Endothelial cell of umbilical vein (primary cell): Measurements from ENCODE around the gene SEPTIN10. TPM values are rescaled to one million over a fixed set of nuclear protein-coding genes. Genes with fewer than 3 reads are reported as not detected.

Experiments used
- BruUV-seq: library from RNA; stranded (reverse); fragments of 400-500 nt; replicated peaks from 2 replicates; lab custom pipeline; 2021; lab: Mats Ljungman, UMichigan
- CTCF ChIA-PET: fragments of 300-600, 350-600 bp; sonication (Branson Sonifier 250); formaldehyde crosslinking; loops from one replicate; lab custom pipeline; 2021; ENCODE audit warnings: antibody characterized with exemption, inconsistent platforms; lab: Charles Lee
- POLR2A ChIA-PET: fragments of 300-600, 350-600 bp; sonication (Branson Sonifier 250); formaldehyde crosslinking; loops from one replicate; lab custom pipeline; 2021; ENCODE audit warnings: antibody characterized with exemption, inconsistent platforms; lab: Charles Lee
- DNase-seq: peaks from one replicate; pipeline ENCODE4 v3.0.0-alpha.2; 2011; ENCODE audit warnings: low read depth, low spot score
- FAIRE-seq: peaks from 2 replicates; lab custom pipeline; 2011; peaks lifted over from hg19 to GRCh38; lab: Jason Lieb, UNC
- H2AFZ ChIP-seq: 2 replicates; pipeline ENCODE4 v1.6.0; 2012; ENCODE audit warnings: low read depth, low read length, control low read depth, inconsistent platforms
- H3K27ac ChIP-seq: 2 replicates; pipeline ENCODE4 v1.5.1; 2011; ENCODE audit warnings: low read depth, mild to moderate bottlenecking, control low read depth, low read length, moderate library complexity; ENCODE audit not compliant: insufficient read depth
- H3K27me3 ChIP-seq, 2 experiments: 2 replicates each; pipeline versions ENCODE4 v1.6.0 to v1.6.1; 2011; ENCODE audit warnings: low read length in 2 of 2, mixed read lengths in 1 of 2; ENCODE audit not compliant: control insufficient read depth in 2 of 2, insufficient read depth in 2 of 2
- H3K36me3 ChIP-seq, 2 experiments: 2 replicates in 1 of 2; 3 replicates in 1 of 2; pipeline ENCODE4 v1.5.1; 2011; ENCODE audit warnings: low read length in 2 of 2, mild to moderate bottlenecking in 1 of 2, moderate library complexity in 1 of 2; ENCODE audit not compliant: control insufficient read depth in 2 of 2, insufficient read depth in 2 of 2; ENCODE audit errors: extremely low read depth in 1 of 2
- H3K4me1 ChIP-seq: 3 replicates; pipeline ENCODE4 v1.5.1; 2011; ENCODE audit warnings: mild to moderate bottlenecking, low read length; ENCODE audit not compliant: control insufficient read depth, insufficient read depth; ENCODE audit errors: extremely low read depth
- H3K4me2 ChIP-seq: 2 replicates; pipeline ENCODE4 v1.6.1; 2011; ENCODE audit warnings: low read length, control low read depth, mixed read lengths; ENCODE audit not compliant: insufficient read depth
- H3K4me3 ChIP-seq, 3 experiments: fragments of 200-600 bp in 1 of 3; sonication (generic), shearing (Covaris generic) in 1 of 3; replicated peaks in 1 of 3; 2 replicates each; pipeline ENCODE4 v1.5.1; 2011 to 2016; ENCODE audit warnings: control low read depth in 3 of 3, low read length in 3 of 3, mild to moderate bottlenecking in 2 of 3, inconsistent platforms in 1 of 3, low read depth in 1 of 3, moderate library complexity in 1 of 3; ENCODE audit not compliant: insufficient read depth in 1 of 3
- H3K79me2 ChIP-seq: 2 replicates; pipeline ENCODE4 v1.6.0; 2012; ENCODE audit warnings: low read length, inconsistent platforms; ENCODE audit not compliant: control insufficient read depth, insufficient read depth
- H3K9ac ChIP-seq: replicated peaks from 2 replicates; pipeline ENCODE3; 2011; ENCODE audit warnings: low read length, control low read depth; ENCODE audit not compliant: insufficient read depth; ENCODE audit errors: extremely low read depth
- H3K9me1 ChIP-seq: replicated peaks from 3 replicates; pipeline ENCODE4 v1.6.0; 2011; ENCODE audit warnings: mild to moderate bottlenecking, low read length; ENCODE audit not compliant: control insufficient read depth, insufficient read depth; ENCODE audit errors: extremely low read depth
- H3K9me3 ChIP-seq: replicated peaks from 2 replicates; pipeline ENCODE4 v1.5.1; 2012; ENCODE audit warnings: low read length, inconsistent platforms; ENCODE audit not compliant: control insufficient read depth, insufficient read depth
- H4K20me1 ChIP-seq: replicated peaks from 2 replicates; pipeline ENCODE3; 2011; ENCODE audit warnings: mild to moderate bottlenecking, low read length; ENCODE audit not compliant: control insufficient read depth, insufficient read depth; ENCODE audit errors: extremely low read depth
- EZH2 ChIP-seq: IDR thresholded peaks from 2 replicates; pipeline ENCODE4 v1.6.1; 2012; ENCODE audit warnings: borderline replicate concordance, low read depth, mild to moderate bottlenecking, moderate library complexity, low read length, inconsistent platforms; ENCODE audit not compliant: severe bottlenecking
- FOS ChIP-seq: IDR thresholded peaks from 2 replicates; pipeline ENCODE4 v1.6.1; 2011; ENCODE audit warnings: mild to moderate bottlenecking, low read length, moderate library complexity, borderline replicate concordance; ENCODE audit not compliant: insufficient read depth
- GATA2 ChIP-seq: IDR thresholded peaks from 2 replicates; pipeline ENCODE4 v1.7.0; 2011; ENCODE audit warnings: low read depth, mild to moderate bottlenecking, moderate library complexity, mixed read lengths, low read length; ENCODE audit not compliant: insufficient read length, insufficient read depth
- JUN ChIP-seq: IDR thresholded peaks from 2 replicates; pipeline ENCODE4 v1.6.1; 2011; ENCODE audit warnings: borderline replicate concordance, low read depth; ENCODE audit not compliant: insufficient read length, insufficient read depth
- MYC ChIP-seq: IDR thresholded peaks from one replicate; pipeline ENCODE4 v1.6.1; 2011; ENCODE audit warnings: mild to moderate bottlenecking, low read depth, low read length
- POLR2A ChIP-seq: IDR thresholded peaks from 2 replicates; pipeline ENCODE4 v1.6.1; 2012; ENCODE audit warnings: low read depth, mild to moderate bottlenecking, control low read depth, low read length
- POLR2AphosphoS5 ChIP-seq: IDR thresholded peaks from 2 replicates; pipeline ENCODE4 v1.6.1; 2012; ENCODE audit warnings: low read depth, mild to moderate bottlenecking, control low read depth, low read length, moderate library complexity; ENCODE audit not compliant: insufficient read depth
- dilution Hi-C: fragments of 300-500 bp; cut with MboI; formaldehyde crosslinking; loops from one replicate; pipeline ENCODE4 v1.15.0; 2019; ENCODE audit warnings: low sequenced_read_pairs; ENCODE audit not compliant: extremely low pct_ligation_motif_present
- intact Hi-C: fragments of 100-400 bp; cut with micrococcal nuclease; formaldehyde crosslinking; loops from one replicate; pipeline ENCODE4 v1.10.0; 2022
- polyA plus RNA-seq, 4 experiments: library from polyadenylated mRNA; depleted of rRNA in 3 of 4; stranded (reverse) in 3 of 4; unstranded in 1 of 4; fragments of >200 nt; gene quantifications; 2 replicates each; pipeline versions ENCODE4 v1.2.1 to v1.2.3, GENCODE V29; 2011 to 2012; ENCODE audit warnings: missing spikeins in 1 of 4
- total RNA-seq: library from RNA; stranded (reverse); gene quantifications from 2 replicates; pipeline ENCODE4 v1.2.3, GENCODE V29; 2021
- TF ChIP-seq, protein P1 (sequence below), 2 donors: IDR thresholded peaks; 1 replicate in 1 of 2; 2 replicates in 1 of 2; pipeline ENCODE4 v1.5.1; 2011; ENCODE audit warnings: low read length in 2 of 2, mild to moderate bottlenecking in 2 of 2, moderate library complexity in 2 of 2, control low read depth in 1 of 2, inconsistent platforms in 1 of 2, low read depth in 1 of 2; ENCODE audit not compliant: insufficient read depth in 1 of 2; ENCODE audit errors: extremely low read depth in 1 of 2
- TF ChIP-seq, protein P2 (sequence below): IDR thresholded peaks from 2 replicates; pipeline ENCODE4 v1.6.1; 2011; ENCODE audit not compliant: insufficient read depth, insufficient read length

The SEPTIN10 gene
- total and polyA plus RNA-seq, 2 donors (not counting 3 experiments of a cell fraction or from before 2014, with no cell fraction given), result 26.1 to 121 TPM

DNA sequence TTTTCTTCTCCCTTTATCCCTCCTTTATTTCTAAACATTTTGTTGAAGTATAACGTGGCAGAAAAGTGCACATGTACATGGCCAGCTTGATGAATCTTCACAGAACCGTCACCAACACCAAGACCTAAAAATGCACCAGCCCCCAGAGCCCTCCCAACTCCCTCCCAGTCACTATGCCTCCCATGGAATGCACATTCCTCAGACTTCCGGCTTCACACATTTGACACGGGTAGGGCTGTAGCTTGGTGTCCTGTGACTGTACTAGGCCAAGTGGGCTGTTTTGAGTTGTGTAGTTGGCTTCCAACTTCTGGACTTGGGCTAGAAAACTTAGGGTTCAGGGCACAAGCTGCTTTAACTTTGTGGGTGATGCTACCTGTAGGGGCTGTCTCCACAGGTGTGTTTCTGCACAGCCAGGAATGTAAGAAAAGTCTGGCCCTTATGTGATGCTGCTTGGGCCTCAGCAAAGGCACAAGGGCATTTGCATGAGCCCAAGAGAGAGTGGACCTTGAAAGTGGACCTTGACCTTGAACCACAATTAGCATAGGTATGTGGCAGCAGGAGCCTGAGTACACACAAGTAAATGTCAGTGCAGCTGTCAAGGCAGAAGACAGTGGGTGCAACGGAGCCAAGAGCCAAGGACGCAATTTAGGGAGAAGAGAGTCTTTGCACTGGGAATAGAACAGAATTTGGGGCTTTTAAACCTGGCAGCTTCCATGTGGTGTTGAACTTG lies 78.4 kb downstream of the SEPTIN10 start:
- DNase-seq, result no peak
- Histone ChIP-seq H3K36me3 (no peaks in the 10 kb centered on the region), H3K79me2 (no peaks in the 10 kb centered on the region), H4K20me1 (no peaks in the 10 kb centered on the region), H3K27ac (no peak overlapping the region), H3K9me3 (no peaks in the 10 kb centered on the region), H3K27me3 (peaks cover 10% of the 10 kb centered on the region in 2 experiments), H3K9me1 (no peaks in the 10 kb centered on the region), H3K4me2 (no peak overlapping the region), H2AFZ (no peak overlapping the region), H3K4me1 (no peaks in the 10 kb centered on the region), H3K9ac (no peak overlapping the region), H3K4me3 (no peak overlapping the region)
- no peak for FAIRE-seq
- CTCF ChIA-PET, result interaction anchor here (0.5 to 4.8 kb wide), 3 partner anchors 9 to 200 kb away, joined by 3 to 51 read pairs (median 16); no protein-coding TSS in a partner anchor
- POLR2A ChIA-PET, result no interaction called here
- dilution Hi-C loops, result no loop called here
- no peak for TF ChIP-seq POLR2AphosphoS5
- no peak for TF ChIP-seq GATA2
- TF ChIP-seq, protein P1, sequence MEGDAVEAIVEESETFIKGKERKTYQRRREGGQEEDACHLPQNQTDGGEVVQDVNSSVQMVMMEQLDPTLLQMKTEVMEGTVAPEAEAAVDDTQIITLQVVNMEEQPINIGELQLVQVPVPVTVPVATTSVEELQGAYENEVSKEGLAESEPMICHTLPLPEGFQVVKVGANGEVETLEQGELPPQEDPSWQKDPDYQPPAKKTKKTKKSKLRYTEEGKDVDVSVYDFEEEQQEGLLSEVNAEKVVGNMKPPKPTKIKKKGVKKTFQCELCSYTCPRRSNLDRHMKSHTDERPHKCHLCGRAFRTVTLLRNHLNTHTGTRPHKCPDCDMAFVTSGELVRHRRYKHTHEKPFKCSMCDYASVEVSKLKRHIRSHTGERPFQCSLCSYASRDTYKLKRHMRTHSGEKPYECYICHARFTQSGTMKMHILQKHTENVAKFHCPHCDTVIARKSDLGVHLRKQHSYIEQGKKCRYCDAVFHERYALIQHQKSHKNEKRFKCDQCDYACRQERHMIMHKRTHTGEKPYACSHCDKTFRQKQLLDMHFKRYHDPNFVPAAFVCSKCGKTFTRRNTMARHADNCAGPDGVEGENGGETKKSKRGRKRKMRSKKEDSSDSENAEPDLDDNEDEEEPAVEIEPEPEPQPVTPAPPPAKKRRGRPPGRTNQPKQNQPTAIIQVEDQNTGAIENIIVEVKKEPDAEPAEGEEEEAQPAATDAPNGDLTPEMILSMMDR (IDR thresholded peaks at IDR 0.05; ENCODE audit: extremely low read depth in 1 of 2, insufficient read depth in 1 of 2, low read depth in 1 of 2, low read length in 2 of 2), result no peak
- TF ChIP-seq, protein P2, sequence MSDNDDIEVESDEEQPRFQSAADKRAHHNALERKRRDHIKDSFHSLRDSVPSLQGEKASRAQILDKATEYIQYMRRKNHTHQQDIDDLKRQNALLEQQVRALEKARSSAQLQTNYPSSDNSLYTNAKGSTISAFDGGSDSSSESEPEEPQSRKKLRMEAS, result no peak
- TF ChIP-seq EZH2, result no peak
- no peak for TF ChIP-seq POLR2A
- TF ChIP-seq MYC, result no peak
- TF ChIP-seq FOS, result no peak
- TF ChIP-seq JUN, result no peak
- intact Hi-C loops, result no loop called here
- BruUV-seq, result no TSS peak
